GM19324 (cell line): ENCODE data around the gene CALR.
"Not testable (repeated sequence)": the region's sequence is repeated elsewhere in the genome, so short reads cannot be mapped to it uniquely, and the experiment has no call there.

Experiments used
- ATAC-seq: cut with Tn5 transposase; IDR thresholded peaks from one replicate; pipeline ENCODE4 v1.9.1; 2021; ENCODE audit warnings: mild to moderate bottlenecking, moderate library complexity; ENCODE audit not compliant: unreplicated experiment, low FRiP score

Gene CALR

DNA sequence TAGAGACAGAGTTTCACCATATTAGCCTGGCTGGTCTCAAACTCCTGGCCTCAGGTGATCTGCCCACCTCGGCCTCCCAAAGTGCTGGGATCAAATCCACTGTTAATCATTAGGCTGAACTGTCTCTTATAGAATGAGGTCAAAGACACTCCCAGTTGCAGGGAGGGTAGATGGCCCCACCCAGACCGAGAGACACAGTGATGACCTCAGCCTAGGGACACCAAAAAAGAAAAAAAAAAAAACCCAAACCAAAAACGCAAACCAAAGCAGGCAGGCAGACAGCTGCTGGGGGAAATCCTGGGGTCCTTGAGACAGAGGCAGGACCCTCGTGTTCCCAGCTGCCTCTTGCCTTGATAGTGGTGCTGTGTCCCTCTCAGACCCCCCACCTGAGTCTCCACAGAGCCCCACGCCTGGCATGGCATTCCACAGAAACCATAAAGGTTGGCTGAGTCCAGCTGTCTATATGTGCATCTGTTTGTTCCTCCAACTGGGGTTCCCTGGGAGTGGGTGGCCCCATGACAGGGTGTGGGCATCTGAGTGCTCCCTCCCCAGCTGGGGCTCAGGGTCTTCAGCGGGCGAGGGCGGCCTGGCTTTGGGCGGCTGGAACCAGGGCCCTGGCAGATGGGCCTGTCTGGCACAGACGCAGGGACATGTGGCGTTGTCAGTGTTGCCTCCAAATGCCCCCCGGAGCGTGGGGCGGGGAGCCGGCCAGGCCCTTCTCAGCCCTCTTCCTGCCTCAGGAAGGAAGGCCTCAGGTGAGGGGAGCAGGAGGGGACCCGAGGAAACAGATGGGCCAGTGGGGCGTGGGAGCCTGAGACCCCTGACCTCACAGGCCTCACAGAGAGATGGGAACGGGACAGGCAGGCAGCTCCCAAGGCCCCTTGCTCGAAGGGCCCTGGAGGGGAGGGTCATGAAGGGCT is 36.2 kb downstream of the CALR start:
- ATAC-seq = no peak

GRCh38 chr19:12975221-12975741 is 36.9 kb downstream of the CALR start:
- ATAC-seq = no peak

DNA sequence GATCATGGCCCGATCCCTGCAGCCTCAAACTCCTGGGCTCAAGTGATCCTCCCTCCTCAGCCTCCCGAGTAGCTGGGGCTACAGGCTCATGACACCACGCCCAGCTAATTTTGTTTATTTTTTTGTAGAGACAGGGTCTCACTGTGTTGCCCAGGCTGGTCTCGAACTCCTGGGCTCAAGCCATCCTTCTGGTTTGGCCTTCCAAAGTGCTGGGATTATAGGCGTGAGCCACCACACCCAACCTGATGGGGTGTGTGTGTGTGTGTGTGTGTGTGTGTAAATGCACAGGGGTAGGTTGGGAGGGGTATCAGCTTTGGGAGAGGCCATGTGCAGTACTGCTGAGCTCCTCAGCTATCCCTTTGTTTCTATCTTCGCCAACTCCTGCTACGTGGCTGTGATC is 37.7 kb downstream of the CALR start:
- ATAC-seq = not testable (repeated sequence)

DNA sequence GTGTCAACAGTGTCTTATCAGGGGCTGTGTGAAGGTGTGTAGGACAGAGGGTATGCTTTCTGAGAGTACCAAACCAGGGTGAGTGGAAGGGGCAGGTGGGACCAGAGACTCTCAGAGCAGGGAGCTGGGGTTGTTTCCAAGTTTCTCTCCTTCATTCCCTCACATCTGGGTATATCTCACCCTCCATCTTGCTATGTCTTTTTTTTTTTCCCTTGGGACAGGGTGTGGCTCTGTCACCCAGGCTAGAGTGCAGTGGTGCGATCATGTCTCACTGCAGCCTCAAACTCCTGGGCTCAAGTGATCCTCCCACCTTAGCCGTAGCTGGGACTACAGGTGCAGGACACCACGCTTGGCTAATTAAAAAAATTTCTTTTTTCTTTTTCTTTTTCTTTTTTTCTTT is 41.6 kb downstream of the CALR start:
- no peak for ATAC-seq

DNA sequence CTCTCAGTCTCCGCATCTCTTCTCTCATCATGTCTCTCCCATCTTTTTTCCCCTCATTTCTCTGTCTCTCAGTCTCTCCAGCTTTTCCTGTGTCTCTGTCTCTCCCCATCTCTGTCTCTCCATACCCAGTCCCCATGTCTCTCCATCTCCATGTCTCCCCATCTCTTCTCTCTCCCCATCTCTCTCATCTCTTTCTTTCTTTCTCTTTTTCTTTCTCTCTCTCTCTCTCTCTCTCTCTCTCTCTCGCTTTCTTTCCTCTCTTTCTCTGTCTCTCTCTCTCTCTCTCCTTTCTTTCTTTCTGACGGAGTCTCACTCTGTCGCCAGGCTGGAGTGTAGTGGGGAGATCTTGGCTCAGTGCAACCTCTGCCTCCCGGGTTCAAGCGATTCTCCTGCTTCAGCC is 44.2 kb downstream of the CALR start:
- ATAC-seq = no peak

GRCh38 chr19:12983091-12983490 is 44.7 kb downstream of the CALR start:
- ATAC-seq = no peak

GRCh38 chr19:12983542-12984142 is 45.2 kb downstream of the CALR start:
- peak; percentile 49 for ATAC-seq

- no peak for ATAC-seq
These were observed 45.8 kb downstream of the CALR start for GRCh38 chr19:12984143-12984627.

DNA sequence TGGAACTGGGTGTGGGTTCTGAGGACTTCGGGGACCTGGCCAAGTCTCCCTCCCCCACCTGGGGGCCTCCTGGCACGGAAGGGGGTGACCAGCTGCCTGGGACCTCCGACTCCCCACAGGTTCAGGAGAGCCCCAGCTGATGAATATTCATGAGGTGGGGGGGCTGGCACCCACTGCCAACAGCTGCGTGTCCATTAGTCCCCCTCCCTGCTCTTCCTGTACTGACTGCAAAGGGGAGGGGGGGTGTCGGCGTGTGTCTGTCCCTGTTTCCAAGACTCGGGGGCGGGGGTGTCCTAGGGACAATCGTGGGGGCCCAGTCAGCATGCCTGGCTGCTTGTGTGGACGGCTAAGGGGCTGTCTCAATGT is 46.3 kb downstream of the CALR start:
- ATAC-seq = no peak

DNA sequence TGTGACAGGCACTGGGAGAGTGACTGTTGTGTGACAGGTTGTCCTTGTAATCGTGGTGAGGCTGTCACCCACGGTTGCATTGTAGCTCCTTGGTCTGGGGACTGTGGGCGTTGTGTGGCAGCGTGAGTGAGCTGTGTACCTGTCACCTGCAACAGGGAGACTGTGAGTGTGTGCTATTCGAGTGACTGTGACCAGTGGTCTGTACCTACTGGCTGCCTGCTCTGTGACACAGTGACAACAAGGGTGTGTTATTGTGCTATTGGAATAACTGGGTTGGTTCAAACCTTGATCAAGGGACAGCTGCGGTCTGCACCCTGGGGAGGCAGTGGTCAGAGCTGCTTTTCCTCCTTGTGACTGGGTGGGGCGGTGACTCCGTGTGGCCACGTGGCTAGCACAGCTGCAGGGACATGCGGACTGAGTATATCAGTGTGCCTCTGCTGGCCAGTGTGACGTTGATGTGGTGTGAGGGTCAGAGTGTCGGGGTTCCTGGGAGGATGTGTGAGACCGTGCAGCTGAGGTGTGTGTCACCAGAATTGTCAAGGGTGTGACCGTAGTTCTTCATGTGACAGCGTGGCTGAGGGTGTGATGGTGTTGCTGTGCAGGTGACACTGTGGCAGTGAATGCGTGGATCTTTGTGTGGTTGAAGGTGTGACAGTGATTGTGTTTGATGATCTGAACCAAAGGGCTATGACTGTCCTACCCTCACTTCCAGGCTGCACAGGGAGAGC is 46.8 kb downstream of the CALR start:
- ATAC-seq = no peak

DNA sequence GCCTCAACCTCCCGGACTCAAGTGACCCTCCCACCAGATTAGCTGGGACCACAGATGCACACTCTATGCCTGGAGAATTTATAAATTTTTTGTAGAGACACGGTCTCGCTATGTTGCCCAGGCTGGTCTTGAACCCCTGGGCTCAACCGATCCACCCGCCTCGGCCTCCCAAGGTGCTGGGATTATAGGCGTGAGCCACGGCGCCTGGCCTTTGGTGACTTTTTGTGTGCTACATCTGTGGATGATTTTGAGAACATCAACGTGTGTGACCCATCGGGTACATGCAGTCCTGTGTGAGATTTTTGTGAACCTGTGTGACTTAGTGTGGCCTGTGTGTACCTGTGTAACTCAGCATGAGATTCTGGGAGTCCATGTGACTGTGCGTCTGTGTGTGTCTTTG is 48.3 kb downstream of the CALR start:
- no peak for ATAC-seq

GRCh38 chr19:12987190-12987589 is 48.8 kb downstream of the CALR start:
- no peak for ATAC-seq

GRCh38 chr19:12987781-12988180 is 49.4 kb downstream of the CALR start:
- ATAC-seq = no peak

- no peak for ATAC-seq
These were observed 52.0 kb downstream of the CALR start for GRCh38 chr19:12990431-12990830.

- no peak for ATAC-seq
These were observed 52.4 kb downstream of the CALR start for GRCh38 chr19:12990853-12991252.

DNA sequence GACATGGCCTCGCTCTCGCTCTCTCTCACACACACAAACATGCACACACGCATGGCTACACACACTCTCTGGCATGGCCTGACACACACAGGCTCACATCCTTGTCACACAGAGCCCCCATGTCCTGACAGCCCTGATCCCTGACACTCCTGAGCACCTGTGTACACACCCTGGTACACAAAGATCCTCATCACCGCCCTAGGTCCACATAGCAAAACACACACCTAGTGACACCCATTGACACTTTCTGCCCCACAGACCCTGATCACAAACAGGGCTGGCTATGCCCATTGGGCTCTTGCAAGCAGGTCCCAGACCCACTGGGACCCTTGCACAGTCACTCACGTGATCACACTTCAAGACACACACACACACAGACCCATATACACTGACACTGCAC is 52.9 kb downstream of the CALR start:
- no peak for ATAC-seq

DNA sequence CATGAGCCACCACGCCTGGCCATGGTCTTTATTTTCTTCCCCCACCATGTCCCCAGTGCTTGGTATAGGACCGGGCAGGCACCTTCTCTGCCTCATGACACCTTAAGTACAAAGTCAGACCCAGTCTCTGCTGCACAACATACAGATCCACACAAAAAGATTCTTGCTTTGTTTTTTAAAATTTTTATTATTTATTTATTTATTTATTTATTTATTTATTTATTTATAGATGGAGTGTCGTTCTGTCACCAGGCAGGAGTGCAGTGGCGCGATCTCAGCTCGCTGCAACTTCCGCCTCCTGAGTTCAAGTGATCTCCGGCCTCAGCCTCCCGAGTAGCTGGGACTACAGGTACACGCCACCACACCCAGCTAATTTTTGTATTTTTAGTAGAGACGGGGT is 54.3 kb downstream of the CALR start:
- no peak for ATAC-seq

DNA sequence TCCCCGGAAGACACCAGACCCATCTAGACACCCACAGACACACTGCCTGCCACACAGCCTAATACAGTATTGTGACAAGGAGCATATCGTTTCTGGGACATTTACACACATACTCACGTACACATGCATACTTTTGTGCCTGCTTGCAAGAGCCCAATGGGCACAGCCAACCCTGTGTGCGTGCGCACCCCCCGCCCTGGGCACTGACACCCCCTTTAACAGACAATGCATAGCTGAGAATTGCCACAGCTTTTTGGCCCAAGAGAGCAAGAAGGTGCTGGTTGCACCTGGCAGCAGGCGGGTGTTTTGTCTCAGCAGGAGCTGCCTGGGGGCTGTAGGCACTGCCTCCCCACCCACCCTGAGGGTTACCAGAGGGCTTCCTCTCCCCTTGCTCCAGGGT is 55.2 kb downstream of the CALR start:
- no peak for ATAC-seq
